ENCODE measurements around the gene GP1BA. TPM values are rescaled to one million over a fixed set of nuclear protein-coding genes. Genes with fewer than 3 reads are reported as not detected.
A peak's percentile ranks its signal among the peaks of the same experiment; 100 is the strongest.

GP1BA gene
- total and polyA plus RNA-seq, 7 experiments from 2014 or later = 1.6 TPM; not detected in 6

- Histone ChIP-seq H3K27ac (ENCODE audit: low read depth, low read length) (no peak overlapping the region), H3K27me3 (ENCODE audit: control insufficient read depth in 2 of 2, insufficient read depth in 2 of 2, low read length in 2 of 2) (no peaks in the 10 kb centered on the region), H3K36me3 (ENCODE audit: control insufficient read depth in 2 of 3, insufficient read depth in 3 of 3, low read length in 3 of 3) (peaks cover 9 to 78% (median 23%) of the 10 kb centered on the region in 3 experiments), H3K4me3 (ENCODE audit: low read length) (no peak overlapping the region), H3K4me1 (ENCODE audit: control insufficient read depth in 2 of 2, insufficient read depth in 2 of 2, low read length in 2 of 2) (no peaks in the 10 kb centered on the region), H3K9me3 (ENCODE audit: control insufficient read depth in 2 of 3, low read length in 3 of 3) (no peaks in the 10 kb centered on the region)
- POLR2A ChIA-PET = no interaction called here
- Mint-ChIP-seq H3K36me3 (peaks cover 0 to 30% (median 5%) of the 10 kb centered on the region in 5 donors), H3K4me1 (peaks cover 0 to 7% (median 3%) of the 10 kb centered on the region in 7 donors), H3K27me3 (no peaks in the 10 kb centered on the region), H3K9me3 (no peaks in the 10 kb centered on the region), H3K4me3 (no peak overlapping the region), H3K27ac (no peak overlapping the region)
- CTCF ChIA-PET = no interaction called here
- ATAC-seq = no peak
- DNase-seq = no peak
- intact Hi-C loops (cut with micrococcal nuclease) = no loop called here
Measured at GRCh38 chr17:4893272-4893671, 38.8 kb upstream of the GP1BA start.

GRCh38 chr17:4893721-4894560, 38.1 kb upstream of the GP1BA start:
- no peak for ATAC-seq
- CTCF ChIA-PET = interaction anchor here (0.8 kb wide), 1 partner anchor 196 kb away, joined by 3 read pairs; no protein-coding TSS in a partner anchor
- Histone ChIP-seq H3K27me3 (ENCODE audit: control insufficient read depth in 2 of 2, insufficient read depth in 2 of 2, low read length in 2 of 2) (no peaks in the 10 kb centered on the region), H3K27ac (ENCODE audit: low read depth, low read length) (no peak overlapping the region), H3K36me3 (ENCODE audit: control insufficient read depth in 2 of 3, insufficient read depth in 3 of 3, low read length in 3 of 3) (peaks cover 9 to 78% (median 23%) of the 10 kb centered on the region in 3 experiments), H3K9me3 (ENCODE audit: control insufficient read depth in 2 of 3, low read length in 3 of 3) (no peaks in the 10 kb centered on the region), H3K4me1 (ENCODE audit: control insufficient read depth in 2 of 2, insufficient read depth in 2 of 2, low read length in 2 of 2) (peaks cover 0 to 6% of the 10 kb centered on the region in 2 donors), H3K4me3 (ENCODE audit: low read length) (no peak overlapping the region)
- intact Hi-C loops (cut with micrococcal nuclease) = no loop called here
- DNase-seq = no peak
- H3K36me3 Mint-ChIP-seq = peaks cover 0 to 30% (median 4%) of the 10 kb centered on the region in 5 donors
- no peak overlapping the region for H3K27ac Mint-ChIP-seq
- no peaks in the 10 kb centered on the region for H3K27me3 Mint-ChIP-seq
- POLR2A ChIA-PET = interaction anchor here (1.5 kb wide), 1 partner anchor 157 kb away, joined by 3 read pairs; no protein-coding TSS in a partner anchor
- H3K9me3 Mint-ChIP-seq = no peaks in the 10 kb centered on the region
- no peak overlapping the region for H3K4me3 Mint-ChIP-seq
- peaks cover 0 to 12% (median 6%) of the 10 kb centered on the region in 7 donors for H3K4me1 Mint-ChIP-seq

DNA sequence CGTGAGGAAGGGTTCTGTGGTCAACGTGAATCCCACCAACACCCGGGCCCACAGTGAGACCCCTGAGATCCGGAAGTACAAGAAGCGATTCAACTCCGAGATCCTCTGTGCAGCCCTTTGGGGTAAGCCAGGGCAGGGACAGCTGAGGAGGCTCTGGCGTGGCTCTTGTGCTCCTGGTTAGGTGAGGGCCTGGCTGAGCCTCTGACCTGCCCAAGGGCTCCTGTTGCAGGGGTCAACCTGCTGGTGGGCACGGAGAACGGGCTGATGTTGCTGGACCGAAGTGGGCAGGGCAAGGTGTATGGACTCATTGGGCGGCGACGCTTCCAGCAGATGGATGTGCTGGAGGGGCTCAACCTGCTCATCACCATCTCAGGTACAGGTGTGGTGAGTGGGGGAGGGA, 37.0 kb upstream of the GP1BA start:
- POLR2A ChIA-PET = interaction anchor here (1.5 kb wide), 1 partner anchor 158 kb away, joined by 3 read pairs; no protein-coding TSS in a partner anchor
- peaks cover 0 to 25% (median 0%) of the 10 kb centered on the region in 5 donors for H3K36me3 Mint-ChIP-seq
- Histone ChIP-seq H3K4me1 (ENCODE audit: control insufficient read depth in 2 of 2, insufficient read depth in 2 of 2, low read length in 2 of 2) (peaks cover 5 to 12% of the 10 kb centered on the region in 2 donors), H3K27ac (ENCODE audit: low read depth, low read length) (no peak overlapping the region), H3K9me3 (ENCODE audit: control insufficient read depth in 2 of 3, low read length in 3 of 3) (no peaks in the 10 kb centered on the region), H3K36me3 (ENCODE audit: control insufficient read depth in 2 of 3, insufficient read depth in 3 of 3, low read length in 3 of 3) (peaks cover 9 to 70% (median 23%) of the 10 kb centered on the region in 3 experiments), H3K27me3 (ENCODE audit: control insufficient read depth in 2 of 2, insufficient read depth in 2 of 2, low read length in 2 of 2) (no peaks in the 10 kb centered on the region), H3K4me3 (ENCODE audit: low read length) (no peak overlapping the region)
- H3K27me3 Mint-ChIP-seq = peaks cover 0 to 7% (median 0%) of the 10 kb centered on the region in 5 donors
- H3K27ac Mint-ChIP-seq = peak overlapping the region in 2 of 9 donors; percentile 46 to 52
- CTCF ChIA-PET = no interaction called here
- intact Hi-C loops (cut with micrococcal nuclease) = loop anchor here in 1 of 2 donors (5.0 kb wide), 1 partner anchor 338 kb away; the partner anchor contains the start of gene MYBBP1A
- H3K9me3 Mint-ChIP-seq = peaks cover 0 to 2% (median 0%) of the 10 kb centered on the region in 11 donors
- DNase-seq = no peak
- H3K4me1 Mint-ChIP-seq = peaks cover 0 to 15% (median 13%) of the 10 kb centered on the region in 7 donors
- ATAC-seq = no peak
- H3K4me3 Mint-ChIP-seq = no peak overlapping the region

- H3K27me3 ChIP-seq (ENCODE audit: control insufficient read depth in 2 of 2, insufficient read depth in 2 of 2, low read length in 2 of 2) = no peaks in the 10 kb centered on the region
- H3K4me3 ChIP-seq (ENCODE audit: low read length) = no peak overlapping the region
- no peak overlapping the region for H3K4me3 Mint-ChIP-seq
- H3K9me3 Mint-ChIP-seq = peaks cover 0 to 2% (median 0%) of the 10 kb centered on the region in 11 donors
- H3K27ac ChIP-seq (ENCODE audit: low read depth, low read length) = no peak overlapping the region
- ChIA-PET CTCF (interaction anchor here (0.7 kb wide), 1 partner anchor 326 kb away, joined by 3 read pairs; no protein-coding TSS in a partner anchor), POLR2A (interaction anchor here (0.7 to 1.5 kb wide), 2 partner anchors 159 to 162 kb away, joined by 3 read pairs; no protein-coding TSS in a partner anchor)
- peaks cover 0 to 18% (median 15%) of the 10 kb centered on the region in 7 donors for H3K4me1 Mint-ChIP-seq
- H3K36me3 ChIP-seq (ENCODE audit: control insufficient read depth in 2 of 3, insufficient read depth in 3 of 3, low read length in 3 of 3) = peaks cover 5 to 63% (median 19%) of the 10 kb centered on the region in 3 experiments
- ATAC-seq (no peak), DNase-seq (no peak)
- peak overlapping the region in 1 of 9 donors; percentile 52 for H3K27ac Mint-ChIP-seq
- H3K4me1 ChIP-seq (ENCODE audit: control insufficient read depth in 2 of 2, insufficient read depth in 2 of 2, low read length in 2 of 2) = peaks cover 12 to 19% of the 10 kb centered on the region in 2 donors
- H3K27me3 Mint-ChIP-seq = peaks cover 0 to 10% (median 0%) of the 10 kb centered on the region in 5 donors
- H3K36me3 Mint-ChIP-seq = peaks cover 0 to 20% (median 0%) of the 10 kb centered on the region in 5 donors
- intact Hi-C loops (cut with micrococcal nuclease) = loop anchor here in 1 of 2 donors (5.0 kb wide), 1 partner anchor 338 kb away; the partner anchor contains the start of gene MYBBP1A
- H3K9me3 ChIP-seq (ENCODE audit: control insufficient read depth in 2 of 3, low read length in 3 of 3) = no peaks in the 10 kb centered on the region
Measured at GRCh38 chr17:4895657-4896331, 36.3 kb upstream of the GP1BA start.

DNA sequence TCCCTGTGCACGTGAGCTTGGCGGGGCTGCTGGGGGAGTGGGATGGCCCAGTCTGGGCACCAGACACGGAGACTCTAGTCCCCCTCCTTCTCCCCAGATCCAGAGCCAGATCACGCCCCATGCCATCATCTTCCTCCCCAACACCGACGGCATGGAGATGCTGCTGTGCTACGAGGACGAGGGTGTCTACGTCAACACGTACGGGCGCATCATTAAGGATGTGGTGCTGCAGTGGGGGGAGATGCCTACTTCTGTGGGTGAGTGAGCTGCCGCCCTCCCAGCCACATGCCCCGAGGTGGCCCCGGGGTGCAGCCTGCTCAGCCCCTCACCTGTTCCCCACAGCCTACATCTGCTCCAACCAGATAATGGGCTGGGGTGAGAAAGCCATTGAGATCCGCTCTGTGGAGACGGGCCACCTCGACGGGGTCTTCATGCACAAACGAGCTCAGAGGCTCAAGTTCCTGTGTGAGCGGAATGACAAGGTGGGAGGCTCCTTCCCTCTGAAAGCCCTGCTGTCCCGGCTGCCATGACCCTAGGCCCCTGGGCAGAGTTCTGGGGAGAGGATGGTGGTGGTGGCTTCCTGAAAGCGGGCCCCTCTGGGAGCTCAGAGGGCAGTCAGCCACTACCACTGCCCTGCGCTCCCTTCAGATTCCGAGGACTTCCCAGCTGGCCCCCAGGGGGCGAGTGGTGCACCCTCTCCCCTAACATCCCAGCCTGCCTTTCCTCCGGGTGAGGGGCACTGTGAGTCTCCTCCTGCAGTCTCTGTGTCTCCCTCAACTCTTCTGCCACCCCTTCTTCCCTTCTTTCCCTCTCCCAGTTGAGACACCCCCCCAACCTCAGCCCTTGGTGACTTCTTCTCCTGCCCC, 35.5 kb upstream of the GP1BA start:
- no peak overlapping the region for H3K4me3 Mint-ChIP-seq
- ChIA-PET POLR2A (interaction anchor here (0.7 kb wide), 1 partner anchor 163 kb away, joined by 3 read pairs; no protein-coding TSS in a partner anchor), CTCF (interaction anchor here (0.7 kb wide), 1 partner anchor 327 kb away, joined by 3 read pairs; no protein-coding TSS in a partner anchor)
- no peak overlapping the region for H3K27ac ChIP-seq (ENCODE audit: low read depth, low read length)
- ATAC-seq = no peak
- peaks cover 12 to 23% of the 10 kb centered on the region in 2 donors for H3K4me1 ChIP-seq (ENCODE audit: control insufficient read depth in 2 of 2, insufficient read depth in 2 of 2, low read length in 2 of 2)
- intact Hi-C loops (cut with micrococcal nuclease) = loop anchor here in 1 of 2 donors (5.0 kb wide), 1 partner anchor 339 kb away; the partner anchor contains the start of gene MYBBP1A
- H3K4me3 ChIP-seq (ENCODE audit: low read length) = no peak overlapping the region
- peaks cover 0 to 56% (median 15%) of the 10 kb centered on the region in 3 experiments for H3K36me3 ChIP-seq (ENCODE audit: control insufficient read depth in 2 of 3, insufficient read depth in 3 of 3, low read length in 3 of 3)
- peaks cover 0 to 13% (median 0%) of the 10 kb centered on the region in 5 donors for H3K27me3 Mint-ChIP-seq
- H3K36me3 Mint-ChIP-seq = peaks cover 0 to 15% (median 0%) of the 10 kb centered on the region in 5 donors
- peak overlapping the region in 1 of 9 donors; percentile 70 for H3K27ac Mint-ChIP-seq
- H3K4me1 Mint-ChIP-seq = peaks cover 0 to 24% (median 19%) of the 10 kb centered on the region in 7 donors
- no peaks in the 10 kb centered on the region for H3K9me3 ChIP-seq (ENCODE audit: control insufficient read depth in 2 of 3, low read length in 3 of 3)
- no peak for DNase-seq
- H3K27me3 ChIP-seq (ENCODE audit: control insufficient read depth in 2 of 2, insufficient read depth in 2 of 2, low read length in 2 of 2) = no peaks in the 10 kb centered on the region
- H3K9me3 Mint-ChIP-seq = peaks cover 0 to 2% (median 0%) of the 10 kb centered on the region in 11 donors
